HEK293 (cell line): Measurements from ENCODE around the gene ZCCHC17.

Source experiments
- CTCF ChIA-PET: fragments of 350-600 bp; formaldehyde crosslinking; extraction: SDS; loops from one replicate; lab custom pipeline; 2021; ENCODE audit warnings: antibody characterized with exemption; lab: Yijun Ruan, JAX
- POLR2A ChIA-PET: fragments of 300-600 bp; formaldehyde crosslinking; extraction: SDS; loops from one replicate; lab custom pipeline; 2020; ENCODE audit warnings: antibody characterized with exemption, inconsistent platforms; lab: Yijun Ruan, JAX
- H3K27ac ChIP-seq: fragments of 200-500 bp; sonication (Bioruptor generic); 2 replicates; pipeline ENCODE4 v1.5.1; 2014; ENCODE audit warnings: low read depth, low read length, control low read depth, inconsistent platforms; ENCODE audit errors: extremely low read depth
- H3K36me3 ChIP-seq, 2 experiments: fragments of 200-500 bp in 1 of 2; sonication (Bioruptor generic) in 1 of 2; 1 replicate in 1 of 2; 2 replicates in 1 of 2; pipeline ENCODE4 v1.5.1; 2014 to 2017; ENCODE audit warnings: inconsistent platforms in 2 of 2, low read length in 2 of 2; ENCODE audit not compliant: control insufficient read depth in 2 of 2, insufficient read depth in 1 of 2
- H3K4me1 ChIP-seq: fragments of 200-500 bp; sonication (Bioruptor generic); 2 replicates; pipeline ENCODE4 v1.5.1; 2014; ENCODE audit warnings: mild to moderate bottlenecking, low read length, inconsistent platforms; ENCODE audit not compliant: control insufficient read depth, insufficient read depth
- H3K4me3 ChIP-seq: 2 replicates; pipeline ENCODE4 v1.5.1; 2011; ENCODE audit warnings: low read depth, mild to moderate bottlenecking, control low read depth, low read length, moderate library complexity
- H3K9me3 ChIP-seq: fragments of 200-500 bp; sonication (Bioruptor generic); 2 replicates; pipeline ENCODE4 v1.5.1; 2014; ENCODE audit warnings: low read depth, low read length, inconsistent platforms; ENCODE audit not compliant: control insufficient read depth, insufficient read depth
- GLIS1 ChIP-seq: fragments of 450-650 bp; formaldehyde crosslinking; IDR thresholded peaks from 2 replicates; pipeline ENCODE4 v1.5.1; 2016; ENCODE audit warnings: missing biosample characterization, missing genetic modification characterization
- HOXA7 ChIP-seq: sonication (generic); formaldehyde crosslinking; IDR thresholded peaks from 2 replicates; pipeline ENCODE4 v1.8.1; 2022; ENCODE audit warnings: missing genetic modification reagents, borderline replicate concordance
- SP2 ChIP-seq: fragments of 450-650 bp; formaldehyde crosslinking; IDR thresholded peaks from 2 replicates; pipeline ENCODE4 v1.5.1; 2016; ENCODE audit warnings: missing biosample characterization, missing genetic modification characterization
- ZBTB17 ChIP-seq: fragments of 450-650 bp; formaldehyde crosslinking; IDR thresholded peaks from 2 replicates; pipeline ENCODE4 v1.5.1; 2016; ENCODE audit warnings: missing biosample characterization, missing genetic modification characterization
- ZEB2 ChIP-seq: fragments of 450-650 bp; formaldehyde crosslinking; IDR thresholded peaks from 2 replicates; pipeline ENCODE4 v1.5.1; 2016; ENCODE audit warnings: missing biosample characterization, missing genetic modification characterization
- ZNF19 ChIP-seq: fragments of 450-650 bp; formaldehyde crosslinking; IDR thresholded peaks from 2 replicates; pipeline ENCODE4; 2016; ENCODE audit warnings: missing biosample characterization, missing genetic modification characterization, low read depth
- ZNF239 ChIP-seq: fragments of 450-650 bp; formaldehyde crosslinking; IDR thresholded peaks from 2 replicates; pipeline ENCODE4 v1.5.1; 2016; ENCODE audit warnings: missing biosample characterization, missing genetic modification characterization
- ZNF24 ChIP-seq: fragments of 450-650 bp; formaldehyde crosslinking; IDR thresholded peaks from 2 replicates; pipeline ENCODE4 v1.5.1; 2016; ENCODE audit warnings: missing biosample characterization, missing genetic modification characterization
- ZNF335 ChIP-seq: fragments of 450-650 bp; formaldehyde crosslinking; conservative IDR thresholded peaks from 2 replicates; pipeline ENCODE4 v1.5.1; 2016; ENCODE audit warnings: missing biosample characterization, missing genetic modification characterization
- ZNF341 ChIP-seq: fragments of 450-650 bp; formaldehyde crosslinking; IDR thresholded peaks from 2 replicates; pipeline ENCODE4; 2016; ENCODE audit warnings: low read depth, missing biosample characterization, missing genetic modification characterization
- ZNF600 ChIP-seq: fragments of 450-650 bp; formaldehyde crosslinking; IDR thresholded peaks from 2 replicates; pipeline ENCODE4 v1.5.1; 2016; ENCODE audit warnings: missing biosample characterization, missing genetic modification characterization
- ZNF654 ChIP-seq: fragments of 450-650 bp; formaldehyde crosslinking; IDR thresholded peaks from 2 replicates; pipeline ENCODE4 v1.5.1; 2016; ENCODE audit warnings: low read depth, missing biosample characterization, missing genetic modification characterization
- ZSCAN23 ChIP-seq: fragments of 450-650 bp; formaldehyde crosslinking; IDR thresholded peaks from 2 replicates; pipeline ENCODE4 v1.5.1; 2016; ENCODE audit warnings: missing biosample characterization, missing genetic modification characterization
- TF ChIP-seq, protein P1 (sequence below): fragments of 450-650 bp; formaldehyde crosslinking; IDR thresholded peaks from 2 replicates; pipeline ENCODE4 v1.5.1; 2016; ENCODE audit warnings: missing biosample characterization, missing genetic modification characterization
- TF ChIP-seq, protein P2 (sequence below): fragments of 450-650 bp; formaldehyde crosslinking; IDR thresholded peaks from 2 replicates; pipeline ENCODE4 v1.5.1; 2017; ENCODE audit warnings: missing biosample characterization, missing genetic modification characterization
- TF ChIP-seq, protein P3 (sequence below): fragments of 450-650 bp; formaldehyde crosslinking; IDR thresholded peaks from 2 replicates; pipeline ENCODE4 v1.5.1; 2016; ENCODE audit warnings: missing biosample characterization, missing genetic modification characterization
- TF ChIP-seq, protein P4 (sequence below): fragments of 450-650 bp; IDR thresholded peaks from 2 replicates; pipeline ENCODE4 v1.5.1; 2018; ENCODE audit warnings: missing biosample characterization, missing genetic modification characterization
- TF ChIP-seq, protein P5 (sequence below): fragments of 450-650 bp; formaldehyde crosslinking; IDR thresholded peaks from 2 replicates; pipeline ENCODE4 v1.5.1; 2017; ENCODE audit warnings: missing biosample characterization, missing genetic modification characterization

The ZCCHC17 gene

DNA sequence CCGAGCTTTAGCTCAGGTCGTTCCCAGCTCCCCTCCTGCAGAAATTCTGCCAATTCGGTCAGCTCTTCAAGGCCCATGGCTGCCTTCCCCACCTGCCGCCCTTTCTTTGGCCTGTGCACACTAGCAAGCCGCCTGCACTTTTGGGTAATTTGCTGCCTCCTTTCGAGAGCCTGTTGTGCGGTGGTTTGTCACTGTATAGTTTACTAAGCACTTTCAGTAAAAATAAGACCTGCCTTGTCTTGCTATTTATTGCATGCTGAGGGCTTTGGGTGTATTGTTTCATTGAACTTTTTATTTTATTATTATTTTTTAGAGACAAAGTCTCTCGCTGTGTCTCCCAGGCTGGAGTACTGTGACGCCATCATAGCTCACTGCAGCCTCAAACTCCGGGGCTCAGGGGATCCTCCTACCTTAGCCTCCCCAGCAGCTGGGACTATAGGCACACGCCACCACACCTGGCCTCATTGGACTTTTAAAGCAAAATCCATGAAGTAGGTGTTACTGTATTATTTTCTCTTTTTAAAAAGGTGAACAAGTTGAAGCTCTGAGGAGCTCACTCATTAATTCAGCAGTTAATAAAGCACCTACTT lies 77.2 kb downstream of the ZCCHC17 start:
- ChIA-PET POLR2A (interaction anchor here (0.6 to 3.8 kb wide), 6 partner anchors 10 to 189 kb away, joined by 3 to 39 read pairs (median 4); partner anchors contain the start of genes SNRNP40 and ZCCHC17), CTCF (interaction anchor here (0.6 to 2.0 kb wide), 9 partner anchors 11 to 342 kb away, joined by 3 to 16 read pairs (median 4); no protein-coding TSS in a partner anchor)
- H3K4me3 ChIP-seq = peak overlapping the region; percentile 6; the same call in 1 of the 2 replicates

DNA sequence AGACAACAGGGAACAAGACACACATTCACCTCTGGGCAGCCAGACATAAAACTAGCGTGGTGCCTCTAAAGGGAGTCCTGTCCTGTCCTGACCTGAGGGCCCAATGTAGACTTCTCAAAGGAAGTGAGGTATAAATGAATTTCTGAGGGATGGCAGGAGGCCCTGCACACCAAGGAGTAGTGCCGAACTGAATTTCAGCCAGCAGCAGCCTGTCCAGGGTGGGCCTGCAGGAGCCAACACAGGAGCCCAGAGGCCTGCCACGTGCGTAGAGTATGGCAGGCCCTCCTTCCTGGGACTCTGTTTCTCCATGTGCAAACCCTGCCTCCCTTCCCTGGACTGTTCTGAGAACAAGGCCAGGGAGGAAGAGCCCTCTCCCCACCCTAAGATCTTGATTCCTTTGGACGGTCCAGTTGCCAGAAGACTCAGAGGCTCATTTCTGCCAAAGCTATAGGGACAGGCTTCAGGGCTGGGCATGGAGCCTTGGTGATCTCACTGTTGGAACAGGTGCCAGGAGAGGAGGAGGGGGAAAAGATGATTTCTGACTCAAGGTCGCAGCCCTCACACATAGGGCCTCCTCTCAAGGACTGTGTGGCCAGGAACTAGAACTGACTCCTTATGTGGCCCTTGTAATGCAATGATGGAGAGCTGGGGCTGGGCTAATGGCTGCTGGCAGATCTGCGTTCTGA lies 77.8 kb downstream of the ZCCHC17 start:
- no peaks in the 10 kb centered on the region for H3K36me3 ChIP-seq
- no peaks in the 10 kb centered on the region for H3K9me3 ChIP-seq
- no peak overlapping the region for H3K27ac ChIP-seq
- POLR2A ChIA-PET = interaction anchor here (0.9 to 3.8 kb wide), 2 partner anchors 9 to 78 kb away, joined by 4 to 39 read pairs; partner anchors contain the start of genes SNRNP40 and ZCCHC17
- no peak overlapping the region for H3K4me3 ChIP-seq
- no peaks in the 10 kb centered on the region for H3K4me1 ChIP-seq
- TF ChIP-seq, protein P1, sequence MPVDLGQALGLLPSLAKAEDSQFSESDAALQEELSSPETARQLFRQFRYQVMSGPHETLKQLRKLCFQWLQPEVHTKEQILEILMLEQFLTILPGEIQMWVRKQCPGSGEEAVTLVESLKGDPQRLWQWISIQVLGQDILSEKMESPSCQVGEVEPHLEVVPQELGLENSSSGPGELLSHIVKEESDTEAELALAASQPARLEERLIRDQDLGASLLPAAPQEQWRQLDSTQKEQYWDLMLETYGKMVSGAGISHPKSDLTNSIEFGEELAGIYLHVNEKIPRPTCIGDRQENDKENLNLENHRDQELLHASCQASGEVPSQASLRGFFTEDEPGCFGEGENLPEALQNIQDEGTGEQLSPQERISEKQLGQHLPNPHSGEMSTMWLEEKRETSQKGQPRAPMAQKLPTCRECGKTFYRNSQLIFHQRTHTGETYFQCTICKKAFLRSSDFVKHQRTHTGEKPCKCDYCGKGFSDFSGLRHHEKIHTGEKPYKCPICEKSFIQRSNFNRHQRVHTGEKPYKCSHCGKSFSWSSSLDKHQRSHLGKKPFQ (tag by site-specific recombination) = no peak
- no peak for TF ChIP-seq HOXA7
- TF ChIP-seq, protein P2, sequence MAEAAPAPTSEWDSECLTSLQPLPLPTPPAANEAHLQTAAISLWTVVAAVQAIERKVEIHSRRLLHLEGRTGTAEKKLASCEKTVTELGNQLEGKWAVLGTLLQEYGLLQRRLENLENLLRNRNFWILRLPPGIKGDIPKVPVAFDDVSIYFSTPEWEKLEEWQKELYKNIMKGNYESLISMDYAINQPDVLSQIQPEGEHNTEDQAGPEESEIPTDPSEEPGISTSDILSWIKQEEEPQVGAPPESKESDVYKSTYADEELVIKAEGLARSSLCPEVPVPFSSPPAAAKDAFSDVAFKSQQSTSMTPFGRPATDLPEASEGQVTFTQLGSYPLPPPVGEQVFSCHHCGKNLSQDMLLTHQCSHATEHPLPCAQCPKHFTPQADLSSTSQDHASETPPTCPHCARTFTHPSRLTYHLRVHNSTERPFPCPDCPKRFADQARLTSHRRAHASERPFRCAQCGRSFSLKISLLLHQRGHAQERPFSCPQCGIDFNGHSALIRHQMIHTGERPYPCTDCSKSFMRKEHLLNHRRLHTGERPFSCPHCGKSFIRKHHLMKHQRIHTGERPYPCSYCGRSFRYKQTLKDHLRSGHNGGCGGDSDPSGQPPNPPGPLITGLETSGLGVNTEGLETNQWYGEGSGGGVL (tag by site-specific recombination) = peak; percentile 48; the same call in 1 of the 2 replicates
- TF ChIP-seq, protein P3, sequence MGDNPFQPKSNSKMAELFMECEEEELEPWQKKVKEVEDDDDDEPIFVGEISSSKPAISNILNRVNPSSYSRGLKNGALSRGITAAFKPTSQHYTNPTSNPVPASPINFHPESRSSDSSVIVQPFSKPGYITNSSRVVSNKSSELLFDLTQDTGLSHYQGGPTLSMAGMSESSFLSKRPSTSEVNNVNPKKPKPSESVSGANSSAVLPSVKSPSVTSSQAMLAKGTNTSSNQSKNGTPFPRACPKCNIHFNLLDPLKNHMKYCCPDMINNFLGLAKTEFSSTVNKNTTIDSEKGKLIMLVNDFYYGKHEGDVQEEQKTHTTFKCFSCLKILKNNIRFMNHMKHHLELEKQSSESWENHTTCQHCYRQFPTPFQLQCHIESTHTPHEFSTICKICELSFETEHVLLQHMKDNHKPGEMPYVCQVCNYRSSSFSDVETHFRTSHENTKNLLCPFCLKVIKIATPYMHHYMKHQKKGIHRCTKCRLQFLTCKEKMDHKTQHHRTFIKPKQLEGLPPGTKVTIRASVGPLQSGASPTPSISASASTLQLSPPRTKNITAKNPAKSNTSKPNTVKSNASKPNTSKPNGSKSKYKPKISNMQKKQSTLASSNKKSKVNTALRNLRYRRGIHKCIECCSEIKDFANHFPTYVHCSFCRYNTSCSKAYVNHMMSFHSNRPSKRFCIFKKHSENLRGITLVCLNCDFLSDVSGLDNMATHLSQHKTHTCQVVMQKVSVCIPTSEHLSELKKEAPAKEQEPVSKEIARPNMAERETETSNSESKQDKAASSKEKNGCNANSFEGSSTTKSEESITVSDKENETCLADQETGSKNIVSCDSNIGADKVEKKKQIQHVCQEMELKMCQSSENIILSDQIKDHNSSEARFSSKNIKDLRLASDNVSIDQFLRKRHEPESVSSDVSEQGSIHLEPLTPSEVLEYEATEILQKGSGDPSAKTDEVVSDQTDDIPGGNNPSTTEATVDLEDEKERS (tag by site-specific recombination) = no peak
- no peak for TF ChIP-seq ZNF19
- TF ChIP-seq ZNF654 = no peak
- no peak for TF ChIP-seq ZNF239
- no peak for TF ChIP-seq ZNF24 (tag by site-specific recombination)
- TF ChIP-seq, all 188 proteins: peak for 1
- CTCF ChIA-PET = interaction anchor here (0.6 to 2.0 kb wide), 7 partner anchors 20 to 440 kb away, joined by 3 to 16 read pairs (median 5); no protein-coding TSS in a partner anchor

More for the DNA sequence above, 77.2 kb downstream of the ZCCHC17 start:
- no peaks in the 10 kb centered on the region for H3K4me1 ChIP-seq
- no peaks in the 10 kb centered on the region for H3K9me3 ChIP-seq
- H3K36me3 ChIP-seq = no peaks in the 10 kb centered on the region
- TF ChIP-seq ZNF335 (tag by site-specific recombination) (peak; percentile 67), ZSCAN23 (tag by site-specific recombination) (no peak)
- TF ChIP-seq, all 188 proteins: peak for 1
- H3K27ac ChIP-seq = no peak overlapping the region

DNA sequence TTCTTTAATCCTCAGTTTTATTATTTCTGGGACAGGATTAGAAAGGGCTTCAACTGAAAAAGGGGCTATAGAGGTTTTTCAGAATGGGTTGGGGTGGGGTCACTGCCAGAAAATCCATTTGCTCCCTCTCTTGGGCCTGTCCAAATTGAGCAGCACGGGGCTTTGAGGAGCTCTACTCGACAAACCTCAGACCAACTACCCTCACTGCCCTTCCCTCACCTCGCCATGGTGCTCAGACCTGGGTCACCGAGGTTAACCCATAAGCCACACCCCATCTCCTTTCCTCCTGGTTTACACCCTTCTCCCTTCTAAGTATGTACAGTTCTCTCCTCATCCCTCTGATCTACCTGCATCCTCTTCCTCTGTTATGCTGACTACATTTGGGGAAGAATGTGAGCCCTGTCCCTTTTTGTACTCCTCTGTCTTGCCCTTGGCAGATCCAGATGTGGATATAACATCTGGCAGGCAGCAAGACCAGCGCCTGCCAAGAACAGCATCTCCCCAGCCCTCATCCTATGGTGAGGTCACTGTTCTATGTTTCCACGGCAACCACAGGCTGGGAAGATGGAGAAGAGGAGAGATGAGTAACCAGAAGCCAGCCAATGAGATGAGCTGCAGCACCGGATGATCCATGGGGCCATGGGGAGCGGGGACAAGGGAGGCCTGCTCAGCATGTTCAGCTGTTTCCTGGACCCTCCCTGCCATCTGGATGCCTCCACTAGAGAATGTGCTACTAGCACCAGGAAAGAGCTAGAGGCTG lies 79.7 kb downstream of the ZCCHC17 start:
- ChIA-PET POLR2A (interaction anchor here (1.0 to 1.8 kb wide), 2 partner anchors 35 to 80 kb away, joined by 3 to 11 read pairs; partner anchors contain the start of genes SNRNP40 and ZCCHC17), CTCF (interaction anchor here (0.8 to 1.9 kb wide), 5 partner anchors 18 to 192 kb away, joined by 4 to 8 read pairs (median 5); no protein-coding TSS in a partner anchor)
- H3K4me1 ChIP-seq = no peaks in the 10 kb centered on the region
- no peaks in the 10 kb centered on the region for H3K9me3 ChIP-seq
- H3K36me3 ChIP-seq = no peaks in the 10 kb centered on the region
- no peak overlapping the region for H3K27ac ChIP-seq
- H3K4me3 ChIP-seq = no peak overlapping the region
- TF ChIP-seq, protein P4, sequence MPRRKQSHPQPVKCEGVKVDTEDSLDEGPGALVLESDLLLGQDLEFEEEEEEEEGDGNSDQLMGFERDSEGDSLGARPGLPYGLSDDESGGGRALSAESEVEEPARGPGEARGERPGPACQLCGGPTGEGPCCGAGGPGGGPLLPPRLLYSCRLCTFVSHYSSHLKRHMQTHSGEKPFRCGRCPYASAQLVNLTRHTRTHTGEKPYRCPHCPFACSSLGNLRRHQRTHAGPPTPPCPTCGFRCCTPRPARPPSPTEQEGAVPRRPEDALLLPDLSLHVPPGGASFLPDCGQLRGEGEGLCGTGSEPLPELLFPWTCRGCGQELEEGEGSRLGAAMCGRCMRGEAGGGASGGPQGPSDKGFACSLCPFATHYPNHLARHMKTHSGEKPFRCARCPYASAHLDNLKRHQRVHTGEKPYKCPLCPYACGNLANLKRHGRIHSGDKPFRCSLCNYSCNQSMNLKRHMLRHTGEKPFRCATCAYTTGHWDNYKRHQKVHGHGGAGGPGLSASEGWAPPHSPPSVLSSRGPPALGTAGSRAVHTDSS (tag by site-specific recombination) = no peak
- TF ChIP-seq ZNF341 (peak; percentile 65), ZEB2 (peak; percentile 38; the same call in 1 of the 2 replicates), GLIS1 (tag by site-specific recombination) (no peak), ZNF600 (tag by site-specific recombination) (peak; percentile 80), SP2 (peak; percentile 45), ZBTB17 (0 out of 2 replicates have a peak, but pooled peaks have one; percentile 31)
- TF ChIP-seq, protein P5, sequence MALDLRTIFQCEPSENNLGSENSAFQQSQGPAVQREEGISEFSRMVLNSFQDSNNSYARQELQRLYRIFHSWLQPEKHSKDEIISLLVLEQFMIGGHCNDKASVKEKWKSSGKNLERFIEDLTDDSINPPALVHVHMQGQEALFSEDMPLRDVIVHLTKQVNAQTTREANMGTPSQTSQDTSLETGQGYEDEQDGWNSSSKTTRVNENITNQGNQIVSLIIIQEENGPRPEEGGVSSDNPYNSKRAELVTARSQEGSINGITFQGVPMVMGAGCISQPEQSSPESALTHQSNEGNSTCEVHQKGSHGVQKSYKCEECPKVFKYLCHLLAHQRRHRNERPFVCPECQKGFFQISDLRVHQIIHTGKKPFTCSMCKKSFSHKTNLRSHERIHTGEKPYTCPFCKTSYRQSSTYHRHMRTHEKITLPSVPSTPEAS (tag by site-specific recombination) = no peak
